Fibroblast of lung (primary cell): ENCODE results near the gene ARHGEF7. TPM values are rescaled to one million over a fixed set of nuclear protein-coding genes. Genes with fewer than 3 reads are reported as not detected.

Source experiments
- DNase-seq, 2 donors: peaks; one replicate each; pipeline versions ENCODE4 v3.0.0 to v3.0.0-alpha.2; 2010; ENCODE audit warnings: low read depth in 2 of 2
- H2AFZ ChIP-seq: 2 replicates; pipeline ENCODE4 v1.5.1; 2012; ENCODE audit warnings: low read length, control low read depth, inconsistent platforms
- H3K27ac ChIP-seq: 2 replicates; pipeline ENCODE4 v1.5.1; 2011; ENCODE audit warnings: low read length, control low read depth; ENCODE audit not compliant: insufficient read depth
- H3K27me3 ChIP-seq: 2 replicates; pipeline ENCODE4 v1.5.1; 2011; ENCODE audit warnings: mild to moderate bottlenecking, low read length; ENCODE audit not compliant: control insufficient read depth, insufficient read depth
- H3K36me3 ChIP-seq: 2 replicates; pipeline ENCODE4 v1.5.1; 2011; ENCODE audit warnings: low read length; ENCODE audit not compliant: control insufficient read depth, insufficient read depth
- H3K4me1 ChIP-seq: 2 replicates; pipeline ENCODE4 v1.5.1; 2011; ENCODE audit warnings: low read length; ENCODE audit not compliant: control insufficient read depth, insufficient read depth; ENCODE audit errors: extremely low read depth
- H3K4me2 ChIP-seq: 2 replicates; pipeline ENCODE4 v1.5.1; 2011; ENCODE audit warnings: low read length, control low read depth; ENCODE audit not compliant: insufficient read depth; ENCODE audit errors: extremely low read depth
- H3K4me3 ChIP-seq, 4 experiments: fragments of 200-600 bp in 1 of 4; sonication (generic) in 1 of 4; replicated peaks in 1 of 4; 2 replicates each; pipeline ENCODE4 v1.5.1; 2011 to 2016; ENCODE audit warnings: low read length in 4 of 4, low read depth in 3 of 4, mild to moderate bottlenecking in 3 of 4, control low read depth in 2 of 4, inconsistent platforms in 1 of 4, mixed read lengths in 1 of 4; ENCODE audit not compliant: insufficient read depth in 1 of 4; ENCODE audit errors: control extremely low read depth in 1 of 4
- H3K79me2 ChIP-seq: 2 replicates; pipeline ENCODE4 v1.5.1; 2012; ENCODE audit warnings: mild to moderate bottlenecking, low read length, inconsistent platforms; ENCODE audit not compliant: control insufficient read depth, insufficient read depth
- H3K9ac ChIP-seq: 2 replicates; pipeline ENCODE4 v1.5.1; 2011; ENCODE audit warnings: mild to moderate bottlenecking, low read length, control low read depth; ENCODE audit not compliant: insufficient read depth
- H3K9me3 ChIP-seq: 2 replicates; pipeline ENCODE4 v1.5.1; 2012; ENCODE audit warnings: low read depth, low read length; ENCODE audit not compliant: control insufficient read depth, insufficient read depth
- H4K20me1 ChIP-seq: 2 replicates; pipeline ENCODE4 v1.5.1; 2011; ENCODE audit warnings: low read length; ENCODE audit not compliant: control insufficient read depth, insufficient read depth; ENCODE audit errors: extremely low read depth
- CTCF ChIP-seq, 2 donors: IDR thresholded peaks in 1 of 2; conservative IDR thresholded peaks in 1 of 2; 1 replicate in 1 of 2; 2 replicates in 1 of 2; pipeline ENCODE4 v1.5.1; 2011 to 2012; ENCODE audit warnings: low read length in 2 of 2, control low read depth in 1 of 2, inconsistent platforms in 1 of 2, low read depth in 1 of 2, mild to moderate bottlenecking in 1 of 2
- EZH2 ChIP-seq: IDR thresholded peaks from 2 replicates; pipeline ENCODE4 v1.5.1; 2012; ENCODE audit warnings: low read length, control low read depth, mild to moderate bottlenecking; ENCODE audit errors: missing control alignments
- polyA plus RNA-seq, 2 donors: library from polyadenylated mRNA; depleted of rRNA in 1 of 2; stranded (reverse) in 1 of 2; unstranded in 1 of 2; fragments of >200 nt; gene quantifications; 2 replicates each; pipeline ENCODE4 v1.2.1, GENCODE V29; 2011 to 2012; ENCODE audit warnings: missing spikeins in 1 of 2
- total RNA-seq: library from RNA; depleted of rRNA; stranded (reverse); fragments of >200 nt; gene quantifications from 2 replicates; pipeline ENCODE4 v1.2.1, GENCODE V29; 2014

ARHGEF7 gene
- total and polyA plus RNA-seq, 2 donors (not counting 1 experiment from before 2014, with no cell fraction given): 29.1 to 42.8 TPM

- Histone ChIP-seq H3K9me3 (no peaks in the 10 kb centered on the region), H3K4me1 (peaks cover 3% of the 10 kb centered on the region), H3K27me3 (no peaks in the 10 kb centered on the region), H4K20me1 (no peaks in the 10 kb centered on the region), H3K9ac (no peak overlapping the region), H3K4me2 (no peak overlapping the region), H3K4me3 (no peak overlapping the region), H3K36me3 (no peaks in the 10 kb centered on the region), H3K79me2 (no peaks in the 10 kb centered on the region), H2AFZ (no peak overlapping the region), H3K27ac (no peak overlapping the region)
- TF ChIP-seq EZH2: no peak
- TF ChIP-seq CTCF (conservative IDR thresholded peaks at IDR 0.05 in 1 of 2, IDR thresholded peaks at IDR 0.05 in 1 of 2; ENCODE audit: low read depth in 1 of 2, low read length in 2 of 2): no peak
- no peak for DNase-seq
Observed at GRCh38 chr13:111323549-111323948, 208.4 kb downstream of the ARHGEF7 start.

GRCh38 chr13:111323950-111324651 lies 209.0 kb downstream of the ARHGEF7 start:
- Histone ChIP-seq H3K4me1 (peaks cover 3% of the 10 kb centered on the region), H3K9ac (no peak overlapping the region), H2AFZ (no peak overlapping the region), H3K79me2 (no peaks in the 10 kb centered on the region), H3K36me3 (no peaks in the 10 kb centered on the region), H3K27me3 (no peaks in the 10 kb centered on the region), H4K20me1 (no peaks in the 10 kb centered on the region), H3K4me2 (no peak overlapping the region), H3K9me3 (no peaks in the 10 kb centered on the region), H3K4me3 (no peak overlapping the region), H3K27ac (no peak overlapping the region)
- no peak for DNase-seq
- TF ChIP-seq CTCF (conservative IDR thresholded peaks at IDR 0.05 in 1 of 2, IDR thresholded peaks at IDR 0.05 in 1 of 2; ENCODE audit: low read depth in 1 of 2, low read length in 2 of 2) (no peak), EZH2 (no peak)

- H3K36me3 ChIP-seq: no peaks in the 10 kb centered on the region
- H3K27ac ChIP-seq: no peak overlapping the region
- TF ChIP-seq CTCF (conservative IDR thresholded peaks at IDR 0.05 in 1 of 2, IDR thresholded peaks at IDR 0.05 in 1 of 2; ENCODE audit: low read depth in 1 of 2, low read length in 2 of 2) (no peak), EZH2 (no peak)
- peaks cover 3% of the 10 kb centered on the region for H3K4me1 ChIP-seq
- no peak overlapping the region for H3K9ac ChIP-seq
- no peaks in the 10 kb centered on the region for H3K9me3 ChIP-seq
- no peak overlapping the region for H2AFZ ChIP-seq
- no peaks in the 10 kb centered on the region for H3K79me2 ChIP-seq
- H3K4me3 ChIP-seq: no peak overlapping the region
- H3K4me2 ChIP-seq: no peak overlapping the region
- no peak for DNase-seq
- peaks cover 2% of the 10 kb centered on the region for H3K27me3 ChIP-seq
- no peaks in the 10 kb centered on the region for H4K20me1 ChIP-seq
Observed at GRCh38 chr13:111324736-111325135, 209.6 kb downstream of the ARHGEF7 start.
